Trophoblast cell (in vitro differentiated cells and primary cell): ENCODE data around the gene ARHGAP31.

Experiments used
- DNase-seq, 2 donors: peaks; one replicate each; pipeline ENCODE4 v3.0.0-alpha.2; 2016
- H2AFZ ChIP-seq: 2 replicates; pipeline ENCODE4 v1.6.1; 2013; ENCODE audit warnings: low read length, moderate library complexity, mild to moderate bottlenecking; ENCODE audit not compliant: insufficient read depth, poor library complexity
- H2AK5ac ChIP-seq: 2 replicates; pipeline ENCODE4 v1.6.1; 2013; ENCODE audit warnings: mild to moderate bottlenecking, low read length
- H2BK120ac ChIP-seq: 2 replicates; pipeline ENCODE4 v1.6.1; 2013; ENCODE audit warnings: low read length, mild to moderate bottlenecking, moderate library complexity; ENCODE audit not compliant: insufficient read depth, poor library complexity
- H2BK12ac ChIP-seq: 2 replicates; pipeline ENCODE4 v1.6.1; 2013; ENCODE audit warnings: mild to moderate bottlenecking, low read length, moderate library complexity
- H2BK5ac ChIP-seq: 2 replicates; pipeline ENCODE4 v1.6.1; 2013; ENCODE audit warnings: low read length, low read depth, moderate library complexity, mild to moderate bottlenecking; ENCODE audit not compliant: poor library complexity
- H3K14ac ChIP-seq: 2 replicates; pipeline ENCODE4 v1.6.1; 2013; ENCODE audit warnings: mild to moderate bottlenecking, low read length
- H3K18ac ChIP-seq: 2 replicates; pipeline ENCODE4 v1.6.1; 2013; ENCODE audit warnings: mild to moderate bottlenecking, low read length
- H3K23ac ChIP-seq: 2 replicates; pipeline ENCODE4 v1.6.1; 2013; ENCODE audit warnings: low read length
- H3K27ac ChIP-seq: 2 replicates; pipeline ENCODE4 v1.5.1; 2013; ENCODE audit warnings: low read depth, mild to moderate bottlenecking, inconsistent platforms, low read length, moderate library complexity
- H3K27me3 ChIP-seq: 2 replicates; pipeline ENCODE4 v1.6.1; 2013; ENCODE audit warnings: inconsistent platforms, mild to moderate bottlenecking, low read length, moderate library complexity; ENCODE audit not compliant: insufficient read depth
- H3K36me3 ChIP-seq, 2 experiments: 1 replicate in 1 of 2; 2 replicates in 1 of 2; pipeline ENCODE4 v1.6.1; 2013; ENCODE audit warnings: low read length in 2 of 2, mild to moderate bottlenecking in 2 of 2, moderate library complexity in 1 of 2; ENCODE audit not compliant: insufficient read depth in 2 of 2, control insufficient read depth in 1 of 2
- H3K4ac ChIP-seq: 2 replicates; pipeline ENCODE4 v1.6.1; 2013; ENCODE audit warnings: low read depth, mild to moderate bottlenecking, low read length, moderate library complexity
- H3K4me1 ChIP-seq, 2 experiments: 1 replicate in 1 of 2; 2 replicates in 1 of 2; pipeline ENCODE4 v1.6.1; 2013; ENCODE audit warnings: low read length in 2 of 2, mild to moderate bottlenecking in 2 of 2, moderate library complexity in 1 of 2; ENCODE audit not compliant: insufficient read depth in 2 of 2, control insufficient read depth in 1 of 2
- H3K4me2 ChIP-seq: 2 replicates; pipeline ENCODE4 v1.6.1; 2013; ENCODE audit warnings: inconsistent platforms, mild to moderate bottlenecking, low read length, moderate library complexity
- H3K4me3 ChIP-seq: 2 replicates; pipeline ENCODE4 v1.5.1; 2013; ENCODE audit warnings: mild to moderate bottlenecking, low read depth, low read length, inconsistent platforms
- H3K79me1 ChIP-seq: one replicate; pipeline ENCODE4 v1.6.1; 2013; ENCODE audit warnings: low read length
- H3K79me2 ChIP-seq: 2 replicates; pipeline ENCODE4 v1.6.1; 2013; ENCODE audit warnings: low read length, mild to moderate bottlenecking; ENCODE audit not compliant: control insufficient read depth, insufficient read depth, poor library complexity
- H3K9ac ChIP-seq: 2 replicates; pipeline ENCODE4 v1.6.1; 2013; ENCODE audit warnings: mild to moderate bottlenecking, low read length
- H3K9me3 ChIP-seq: 2 replicates; pipeline ENCODE4 v1.6.1; 2013; ENCODE audit warnings: low read depth, mild to moderate bottlenecking, control low read depth, inconsistent platforms, low read length; ENCODE audit not compliant: insufficient read depth
- H4K12ac ChIP-seq: 2 replicates; pipeline ENCODE4 v1.6.1; 2013; ENCODE audit warnings: low read depth, mild to moderate bottlenecking, low read length, moderate library complexity
- H4K8ac ChIP-seq: 2 replicates; pipeline ENCODE4 v1.6.1; 2013; ENCODE audit warnings: low read depth, mild to moderate bottlenecking, low read length, moderate library complexity
- H4K91ac ChIP-seq: one replicate; pipeline ENCODE4 v1.6.1; 2013; ENCODE audit warnings: low read depth, mild to moderate bottlenecking, low read length, moderate library complexity
- WGBS: extraction: QIAGEN DNeasy Blood & Tissue Kit; methylation state at CpG from one replicate; pipeline ENCODE4 v1.1.7; 2013; ENCODE audit warnings: missing lambda C conversion rate; ENCODE audit not compliant: insufficient read length, insufficient coverage; ENCODE audit errors: extremely low coverage; 5-methylcytosine and 5-hydroxymethylcytosine counted together

Gene ARHGAP31

DNA sequence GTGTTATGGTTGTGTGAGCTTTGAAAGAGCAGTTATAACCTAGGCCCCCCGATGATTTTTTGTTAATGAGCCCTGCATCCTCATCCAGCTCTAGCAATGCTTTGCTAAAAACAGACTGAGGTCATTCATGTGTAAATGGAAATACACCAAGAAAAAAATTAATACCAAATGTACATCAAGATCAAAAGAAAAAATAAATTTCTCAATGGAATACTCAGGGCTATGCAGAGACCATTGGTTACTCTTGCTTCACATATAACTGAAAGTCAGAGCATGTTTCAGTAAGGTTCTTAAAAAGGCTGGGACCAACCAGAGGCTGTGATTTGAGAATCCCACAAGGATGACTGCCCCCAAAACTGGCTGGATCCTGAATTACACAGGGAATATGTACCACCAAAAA, 48.0 kb downstream of the ARHGAP31 start:
- H4K91ac ChIP-seq: no peak overlapping the region
- DNase-seq: no peak
- no CpG with 5 or more reads among the region's 1 CpG for WGBS
- H3K14ac ChIP-seq: no peak overlapping the region
- H3K23ac ChIP-seq: no peak overlapping the region
- no peaks in the 10 kb centered on the region for H3K79me2 ChIP-seq
- H3K9me3 ChIP-seq: peaks cover under 1% of the 10 kb centered on the region
- H2BK5ac ChIP-seq: no peak overlapping the region
- no peak overlapping the region for H3K27ac ChIP-seq
- H3K36me3 ChIP-seq: peaks cover under 1 to 2% of the 10 kb centered on the region in 2 experiments
- no peak overlapping the region for H3K4me2 ChIP-seq
- H3K9ac ChIP-seq: no peak overlapping the region
- H4K12ac ChIP-seq: no peak overlapping the region
- H2AK5ac ChIP-seq: no peak overlapping the region
- H4K8ac ChIP-seq: no peak overlapping the region
- H3K4me3 ChIP-seq: no peak overlapping the region
- no peaks in the 10 kb centered on the region for H3K79me1 ChIP-seq
- H2BK120ac ChIP-seq: no peak overlapping the region
- H3K27me3 ChIP-seq: no peaks in the 10 kb centered on the region
- H3K18ac ChIP-seq: no peak overlapping the region
- H2BK12ac ChIP-seq: no peak overlapping the region
- H2AFZ ChIP-seq: no peak overlapping the region
- peaks cover 5 to 14% of the 10 kb centered on the region in 2 experiments for H3K4me1 ChIP-seq
- no peak overlapping the region for H3K4ac ChIP-seq

GRCh38 chr3:119343719-119344118, 49.5 kb downstream of the ARHGAP31 start:
- H3K9me3 ChIP-seq: no peaks in the 10 kb centered on the region
- no peaks in the 10 kb centered on the region for H3K36me3 ChIP-seq
- H4K8ac ChIP-seq: no peak overlapping the region
- H2BK5ac ChIP-seq: no peak overlapping the region
- no peak overlapping the region for H4K12ac ChIP-seq
- no peak overlapping the region for H4K91ac ChIP-seq
- no peak overlapping the region for H3K27ac ChIP-seq
- no peak overlapping the region for H3K23ac ChIP-seq
- H3K9ac ChIP-seq: no peak overlapping the region
- H2BK12ac ChIP-seq: no peak overlapping the region
- H3K4me3 ChIP-seq: no peak overlapping the region
- no peak overlapping the region for H2BK120ac ChIP-seq
- H3K14ac ChIP-seq: no peak overlapping the region
- no peak overlapping the region for H3K4ac ChIP-seq
- no peaks in the 10 kb centered on the region for H3K27me3 ChIP-seq
- peaks cover 1% of the 10 kb centered on the region for H3K79me1 ChIP-seq
- no peak overlapping the region for H2AK5ac ChIP-seq
- no peak overlapping the region for H2AFZ ChIP-seq
- no peaks in the 10 kb centered on the region for H3K79me2 ChIP-seq
- H3K4me2 ChIP-seq: no peak overlapping the region
- peak overlapping the region; percentile 16 for H3K18ac ChIP-seq
- no peak for DNase-seq
- WGBS: no CpG with 5 or more reads among the region's 5 CpGs
- peaks cover 5 to 14% of the 10 kb centered on the region in 2 experiments for H3K4me1 ChIP-seq

DNA sequence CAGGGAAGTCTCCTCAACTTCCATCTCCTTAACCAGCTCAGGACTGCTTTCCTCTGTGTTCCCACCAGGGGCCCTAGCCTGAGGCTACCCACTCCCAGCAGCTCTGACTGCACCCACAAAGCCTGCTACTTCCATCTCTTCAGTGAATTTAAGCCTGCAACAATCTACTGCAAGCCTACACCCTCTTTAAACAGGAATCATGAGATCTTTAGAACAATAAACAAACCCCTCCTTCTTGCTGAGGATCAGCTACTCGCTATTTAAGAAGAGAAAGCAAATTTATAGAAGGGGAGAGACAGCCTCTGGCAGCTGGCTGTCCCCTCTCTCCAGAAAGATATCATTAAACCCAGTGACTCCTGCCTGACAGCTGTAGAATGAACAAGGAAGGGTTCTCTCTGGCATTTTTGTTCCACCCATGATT, 51.9 kb downstream of the ARHGAP31 start:
- Histone ChIP-seq H3K79me1 (peaks cover 12% of the 10 kb centered on the region), H2BK5ac (no peak overlapping the region), H3K23ac (peak overlapping the region; percentile 14), H3K14ac (no peak overlapping the region), H3K18ac (no peak overlapping the region), H3K36me3 (no peaks in the 10 kb centered on the region), H3K4me2 (no peak overlapping the region), H3K27ac (no peak overlapping the region), H3K4me3 (no peak overlapping the region), H3K79me2 (no peaks in the 10 kb centered on the region), H3K4me1 (peaks cover 10 to 28% of the 10 kb centered on the region in 2 experiments), H2AFZ (no peak overlapping the region), H2BK120ac (no peak overlapping the region), H3K9ac (no peak overlapping the region), H4K8ac (no peak overlapping the region), H3K9me3 (no peaks in the 10 kb centered on the region), H4K91ac (no peak overlapping the region), H4K12ac (no peak overlapping the region), H3K27me3 (no peaks in the 10 kb centered on the region), H3K4ac (no peak overlapping the region), H2AK5ac (peak overlapping the region; percentile 26), H2BK12ac (no peak overlapping the region)
- no CpG with 5 or more reads among the region's 1 CpG for WGBS
- no peak for DNase-seq

- Histone ChIP-seq H3K18ac (no peak overlapping the region), H3K4ac (no peak overlapping the region), H3K79me2 (peaks cover 1% of the 10 kb centered on the region), H3K23ac (no peak overlapping the region), H3K9ac (no peak overlapping the region), H4K12ac (no peak overlapping the region), H2AFZ (no peak overlapping the region), H2AK5ac (no peak overlapping the region), H2BK12ac (no peak overlapping the region), H3K4me3 (no peak overlapping the region), H3K4me2 (no peak overlapping the region), H3K4me1 (peaks cover 16 to 35% of the 10 kb centered on the region in 2 experiments), H3K36me3 (no peaks in the 10 kb centered on the region), H3K9me3 (no peaks in the 10 kb centered on the region), H3K27ac (no peak overlapping the region), H2BK120ac (no peak overlapping the region), H2BK5ac (no peak overlapping the region), H3K14ac (no peak overlapping the region), H3K27me3 (no peaks in the 10 kb centered on the region), H4K8ac (no peak overlapping the region), H4K91ac (no peak overlapping the region), H3K79me1 (peaks cover 19% of the 10 kb centered on the region)
- DNase-seq: no peak
- WGBS: no CpG with 5 or more reads among the region's 3 CpGs
Measured at GRCh38 chr3:119347036-119347435, 52.9 kb downstream of the ARHGAP31 start.
